GM21619 (cell line): ENCODE data around the gene KLHDC2.
A peak's percentile ranks its signal among the peaks of the same experiment; 100 is the strongest.
"Not testable (repeated sequence)": the region's sequence is repeated elsewhere in the genome, so short reads cannot be mapped to it uniquely, and the experiment has no call there.

Experiments used
- ATAC-seq: cut with Tn5 transposase; IDR thresholded peaks from one replicate; pipeline ENCODE4 v1.9.1; 2021; ENCODE audit not compliant: unreplicated experiment

The KLHDC2 gene

GRCh38 chr14:49767571-49768300, at the start of gene KLHDC2:
Gene KLHDC2 (plus strand): TSS chr14:49768153. CDS start chr14:49768469, 316 bp downstream.
- peak; percentile 88 for ATAC-seq

- no peak for ATAC-seq
Measured at GRCh38 chr14:49720744-49721143, 47.2 kb upstream of the KLHDC2 start.

GRCh38 chr14:49721733-49722435, 46.1 kb upstream of the KLHDC2 start:
- ATAC-seq, result not testable (repeated sequence)

- ATAC-seq, result no peak
Measured at GRCh38 chr14:49727171-49727570, 40.8 kb upstream of the KLHDC2 start.

- ATAC-seq, result no peak
Measured at GRCh38 chr14:49732896-49733295, 35.1 kb upstream of the KLHDC2 start.

GRCh38 chr14:49733836-49734235, 34.1 kb upstream of the KLHDC2 start:
- ATAC-seq, result no peak

GRCh38 chr14:49735669-49736068, 32.3 kb upstream of the KLHDC2 start:
- not testable (repeated sequence) for ATAC-seq

- ATAC-seq, result no peak
Measured at GRCh38 chr14:49745191-49745590, 22.8 kb upstream of the KLHDC2 start.

GRCh38 chr14:49746476-49746875, 21.5 kb upstream of the KLHDC2 start:
- not testable (repeated sequence) for ATAC-seq

GRCh38 chr14:49754570-49755097, 13.3 kb upstream of the KLHDC2 start:
- no peak for ATAC-seq

GRCh38 chr14:49755378-49755777, 12.6 kb upstream of the KLHDC2 start:
- no peak for ATAC-seq

- ATAC-seq, result no peak
Measured at GRCh38 chr14:49761839-49762551, 6.0 kb upstream of the KLHDC2 start.

- no peak for ATAC-seq
Measured at GRCh38 chr14:49766839-49767238, 1.1 kb upstream of the KLHDC2 start.

- no peak for ATAC-seq
Measured at GRCh38 chr14:49767270-49767570, 733 bp upstream of the KLHDC2 start.

- ATAC-seq, result peak; percentile 32
Measured at GRCh38 chr14:49768301-49769121, 558 bp downstream of the KLHDC2 start.

GRCh38 chr14:49769171-49769570, 1.2 kb downstream of the KLHDC2 start:
- no peak for ATAC-seq

- ATAC-seq, result no peak
Measured at GRCh38 chr14:49769581-49770211, 1.7 kb downstream of the KLHDC2 start.

- ATAC-seq, result no peak
Measured at GRCh38 chr14:49770212-49770817, 2.4 kb downstream of the KLHDC2 start.

GRCh38 chr14:49771691-49772090, 3.7 kb downstream of the KLHDC2 start:
- not testable (repeated sequence) for ATAC-seq

GRCh38 chr14:49774106-49774505, 6.2 kb downstream of the KLHDC2 start:
- no peak for ATAC-seq
